ENCODE measurements around the gene FSCB. TPM values are rescaled to one million over a fixed set of nuclear protein-coding genes. Genes with fewer than 3 reads are reported as not detected.
"Not testable (repeated sequence)": the region's sequence is repeated elsewhere in the genome, so short reads cannot be mapped to it uniquely, and the experiment has no call there.

Gene FSCB
- total and polyA plus RNA-seq, 7 donors = not detected

GRCh38 chr14:44528180-44528579 lies 21.1 kb upstream of the FSCB start:
- Histone ChIP-seq H3K27ac (no peak overlapping the region), H3K36me3 (no peaks in the 10 kb centered on the region), H3K4me1 (peaks cover 0 to 9% (median 0%) of the 10 kb centered on the region in 4 donors), H3K9me3 (no peaks in the 10 kb centered on the region), H3K4me3 (no peak overlapping the region), H3K27me3 (no peaks in the 10 kb centered on the region)
- intact Hi-C loops (cut with DNase I) = no loop called here
- DNase-seq = no peak
- TF ChIP-seq CTCF (IDR thresholded peaks at IDR 0.05) (no peak), POLR2A (IDR thresholded peaks at IDR 0.05) (no peak), EP300 (IDR thresholded peaks at IDR 0.05) (no peak), POLR2AphosphoS5 (IDR thresholded peaks at IDR 0.05) (no peak)

- WGBS, 2 donors = 78 to 80% methylated on average over 3 of the region's 3 CpGs
- Histone ChIP-seq H3K4me3 (no peak overlapping the region), H3K27ac (no peak overlapping the region), H3K9me3 (no peaks in the 10 kb centered on the region), H3K4me1 (peaks cover 0 to 9% (median 0%) of the 10 kb centered on the region in 4 donors), H3K27me3 (no peaks in the 10 kb centered on the region), H3K36me3 (no peaks in the 10 kb centered on the region)
- intact Hi-C loops (cut with DNase I) = no loop called here
- TF ChIP-seq CTCF (IDR thresholded peaks at IDR 0.05) (no peak), EP300 (IDR thresholded peaks at IDR 0.05) (no peak), POLR2A (IDR thresholded peaks at IDR 0.05) (no peak), POLR2AphosphoS5 (IDR thresholded peaks at IDR 0.05) (no peak)
- DNase-seq = no peak
These were observed 18.2 kb upstream of the FSCB start for GRCh38 chr14:44525237-44525636.

GRCh38 chr14:44515668-44516067 lies 8.6 kb upstream of the FSCB start:
- H3K9me3 ChIP-seq; H3K4me1 ChIP-seq; H3K27ac ChIP-seq; H3K27me3 ChIP-seq; H3K4me3 ChIP-seq; H3K36me3 ChIP-seq; intact Hi-C loops (cut with DNase I); DNase-seq: not testable (repeated sequence)
- 65 to 78% methylated on average over 8 of the region's 8 CpGs for WGBS, 2 donors

GRCh38 chr14:44508834-44509233 lies 1.8 kb upstream of the FSCB start:
- H3K4me1 ChIP-seq = no peaks in the 10 kb centered on the region
- DNase-seq = no peak
- H3K4me3 ChIP-seq = no peak overlapping the region
- TF ChIP-seq POLR2A (IDR thresholded peaks at IDR 0.05) (no peak), CTCF (IDR thresholded peaks at IDR 0.05) (no peak), POLR2AphosphoS5 (IDR thresholded peaks at IDR 0.05) (no peak), EP300 (IDR thresholded peaks at IDR 0.05) (no peak)
- WGBS, 2 donors = 91 to 92% methylated on average over 2 of the region's 2 CpGs
- intact Hi-C loops (cut with DNase I) = no loop called here
- no peaks in the 10 kb centered on the region for H3K36me3 ChIP-seq
- H3K27me3 ChIP-seq = no peaks in the 10 kb centered on the region
- peaks cover 0 to 2% (median 0%) of the 10 kb centered on the region in 4 donors for H3K9me3 ChIP-seq
- H3K27ac ChIP-seq = no peak overlapping the region

GRCh38 chr14:44505588-44505987 lies 1.5 kb downstream of the FSCB start:
- DNase-seq = no peak

More at GRCh38 chr14:44505588-44505987, 1.5 kb downstream of the FSCB start:
- Histone ChIP-seq H3K9me3 (no peaks in the 10 kb centered on the region), H3K36me3 (no peaks in the 10 kb centered on the region), H3K4me3 (no peak overlapping the region), H3K4me1 (no peaks in the 10 kb centered on the region), H3K27me3 (no peaks in the 10 kb centered on the region), H3K27ac (no peak overlapping the region)
- TF ChIP-seq EP300 (IDR thresholded peaks at IDR 0.05) (no peak), POLR2A (IDR thresholded peaks at IDR 0.05) (no peak), POLR2AphosphoS5 (IDR thresholded peaks at IDR 0.05) (no peak), CTCF (IDR thresholded peaks at IDR 0.05) (no peak)
- intact Hi-C loops (cut with DNase I) = no loop called here
- 72 to 84% methylated on average over 3 of the region's 3 CpGs for WGBS, 2 donors

All from sigmoid colon (tissue), 7 donors.